IMR-90 (cell line): ENCODE data around the gene USH2A. TPM values are rescaled to one million over a fixed set of nuclear protein-coding genes. Genes with fewer than 3 reads are reported as not detected.

Source experiments
- ATAC-seq: fragments of 200-7000 bp; cut with Tn5 transposase; 2 replicates; pipeline ENCODE4 v1.9.1; 2020; ENCODE audit warnings: low read depth, mild to moderate bottlenecking, moderate library complexity
- BruUV-seq: library from RNA; stranded (reverse); fragments of 400-500 nt; replicated peaks from 2 replicates; lab custom pipeline; 2021; lab: Mats Ljungman, UMichigan
- CTCF ChIA-PET: fragments of 300-600 bp; formaldehyde crosslinking; extraction: SDS; loops from one replicate; lab custom pipeline; 2021; ENCODE audit warnings: antibody characterized with exemption; lab: Yijun Ruan, JAX
- POLR2A ChIA-PET: fragments of 300-600 bp; sonication (Branson Sonifier 250); formaldehyde crosslinking; loops from one replicate; lab custom pipeline; 2022; ENCODE audit warnings: antibody characterized with exemption; ENCODE audit not compliant: unreplicated experiment; lab: Charles Lee
- DNase-seq: peaks from one replicate; pipeline ENCODE4 v3.0.0; 2013
- H2AFZ ChIP-seq: replicated peaks from 2 replicates; pipeline ENCODE3; 2013; ENCODE audit warnings: low read length, mild to moderate bottlenecking; ENCODE audit not compliant: poor library complexity
- H2AK5ac ChIP-seq: 2 replicates; pipeline ENCODE4 v1.6.1; 2013; ENCODE audit warnings: low read depth, low read length, inconsistent platforms
- H2AK9ac ChIP-seq: replicated peaks from 2 replicates; pipeline ENCODE3; 2013; ENCODE audit warnings: mild to moderate bottlenecking, low read depth, low read length, moderate library complexity; ENCODE audit not compliant: poor library complexity
- H2BK120ac ChIP-seq: 2 replicates; pipeline ENCODE4 v1.6.1; 2013; ENCODE audit warnings: low read depth, low read length, inconsistent platforms
- H2BK15ac ChIP-seq: 3 replicates; pipeline ENCODE4 v1.6.1; 2013; ENCODE audit warnings: low read depth, low read length, inconsistent platforms
- H2BK20ac ChIP-seq: 2 replicates; pipeline ENCODE4 v1.6.1; 2013; ENCODE audit warnings: low read depth, mild to moderate bottlenecking, inconsistent platforms, low read length, moderate library complexity
- H2BK5ac ChIP-seq: 2 replicates; pipeline ENCODE4 v1.6.1; 2013; ENCODE audit warnings: mild to moderate bottlenecking, low read depth, low read length, inconsistent platforms; ENCODE audit not compliant: poor library complexity, severe bottlenecking
- H3K14ac ChIP-seq: replicated peaks from 2 replicates; pipeline ENCODE4 v1.6.1; 2013; ENCODE audit warnings: low read depth, low read length, inconsistent platforms
- H3K18ac ChIP-seq: 2 replicates; pipeline ENCODE4 v1.6.1; 2013; ENCODE audit warnings: low read depth, low read length, control low read depth
- H3K23ac ChIP-seq: 2 replicates; pipeline ENCODE4 v1.6.1; 2013; ENCODE audit warnings: low read depth, low read length, inconsistent platforms
- H3K27ac ChIP-seq: 2 replicates; pipeline ENCODE4 v1.5.1; 2013; ENCODE audit warnings: mild to moderate bottlenecking, control low read depth, low read length; ENCODE audit not compliant: insufficient read depth
- H3K27me3 ChIP-seq: 2 replicates; pipeline ENCODE4 v1.6.1; 2013; ENCODE audit warnings: low read length; ENCODE audit not compliant: control insufficient read depth, insufficient read depth
- H3K36me3 ChIP-seq: 2 replicates; pipeline ENCODE4 v1.6.1; 2013; ENCODE audit warnings: low read length, mixed read lengths; ENCODE audit not compliant: control insufficient read depth, insufficient read depth
- H3K4ac ChIP-seq: 2 replicates; pipeline ENCODE4 v1.6.1; 2013; ENCODE audit warnings: low read depth, low read length, inconsistent platforms
- H3K4me1 ChIP-seq: 2 replicates; pipeline ENCODE4 v1.6.1; 2013; ENCODE audit warnings: low read length, mixed read lengths; ENCODE audit not compliant: control insufficient read depth, insufficient read depth
- H3K4me2 ChIP-seq: 2 replicates; pipeline ENCODE4 v1.6.1; 2013; ENCODE audit warnings: low read depth, mild to moderate bottlenecking, control low read depth, low read length, moderate library complexity
- H3K4me3 ChIP-seq: 2 replicates; pipeline ENCODE4 v1.5.1; 2013; ENCODE audit warnings: low read depth, mild to moderate bottlenecking, control low read depth, low read length, moderate library complexity; ENCODE audit not compliant: insufficient read depth
- H3K56ac ChIP-seq: 2 replicates; pipeline ENCODE4 v1.6.1; 2013; ENCODE audit warnings: low read length, inconsistent platforms; ENCODE audit not compliant: insufficient read depth; ENCODE audit errors: extremely low read depth
- H3K79me1 ChIP-seq, 2 experiments: 2 replicates each; pipeline ENCODE4 v1.6.1; 2013; ENCODE audit warnings: low read length in 2 of 2, inconsistent platforms in 1 of 2, low read depth in 1 of 2
- H3K9ac ChIP-seq: 2 replicates; pipeline ENCODE4 v1.6.1; 2013; ENCODE audit warnings: low read depth, low read length, control low read depth
- H3K9me1 ChIP-seq: 2 replicates; pipeline ENCODE4 v1.6.1; 2013; ENCODE audit warnings: low read length, inconsistent platforms; ENCODE audit not compliant: insufficient read depth
- H3K9me3 ChIP-seq: 2 replicates; pipeline ENCODE4 v1.6.1; 2013; ENCODE audit warnings: low read length; ENCODE audit not compliant: control insufficient read depth, insufficient read depth
- H4K20me1 ChIP-seq: 2 replicates; pipeline ENCODE4 v1.6.1; 2013; ENCODE audit warnings: low read length, inconsistent platforms; ENCODE audit not compliant: insufficient read depth
- H4K5ac ChIP-seq: 2 replicates; pipeline ENCODE4 v1.6.1; 2013; ENCODE audit warnings: mild to moderate bottlenecking, low read depth, low read length, control low read depth
- H4K8ac ChIP-seq, 2 experiments: 2 replicates each; pipeline ENCODE4 v1.6.1; 2013; ENCODE audit warnings: low read depth in 2 of 2, low read length in 2 of 2, control low read depth in 1 of 2, inconsistent platforms in 1 of 2
- H4K91ac ChIP-seq: 2 replicates; pipeline ENCODE4 v1.6.1; 2013; ENCODE audit warnings: low read depth, low read length, inconsistent platforms; ENCODE audit not compliant: insufficient read depth
- BHLHE40 ChIP-seq: fragments of 150-350 bp; IDR thresholded peaks from 2 replicates; pipeline ENCODE4 v1.6.1; 2016; ENCODE audit warnings: mild to moderate bottlenecking, low read depth, low read length
- ELK1 ChIP-seq: fragments of 150-350 bp; IDR thresholded peaks from 2 replicates; pipeline ENCODE4 v1.6.1; 2016; ENCODE audit warnings: low read depth, mild to moderate bottlenecking, low read length, moderate library complexity, borderline replicate concordance
- RAD21 ChIP-seq: IDR thresholded peaks from 2 replicates; pipeline ENCODE4 v1.6.1; 2012; ENCODE audit warnings: low read length, improper control_type of control experiment
- RCOR1 ChIP-seq: IDR thresholded peaks from 2 replicates; pipeline ENCODE4 v1.6.1; 2012; ENCODE audit warnings: mild to moderate bottlenecking, low read length, improper control_type of control experiment; ENCODE audit not compliant: insufficient replicate concordance
- WGBS, 2 experiments: methylation state at CpG; one replicate each; pipeline versions ENCODE4 v1.1.5 to v1.1.7; 2013; ENCODE audit warnings: missing lambda C conversion rate in 2 of 2; ENCODE audit not compliant: insufficient read length in 1 of 2; ENCODE audit errors: extremely low coverage in 2 of 2; 5-methylcytosine and 5-hydroxymethylcytosine counted together
- dilution Hi-C: fragments of 300-500 bp; cut with HindIII; formaldehyde crosslinking; loops from one replicate; pipeline ENCODE4 v1.14.3; 2018; ENCODE audit warnings: low sequenced_read_pairs; ENCODE audit not compliant: unreplicated experiment
- in situ Hi-C: fragments of 300-500 bp; cut with MboI; formaldehyde crosslinking; loops from 3 replicates; pipeline ENCODE4 v1.14.3; 2019; ENCODE audit warnings: low sequenced_read_pairs, inconsistent platforms, mixed read lengths
- intact Hi-C: fragments of 100-400 bp; cut with micrococcal nuclease; formaldehyde crosslinking; loops from 2 replicates; pipeline ENCODE4 v1.10.0; 2022
- polyA plus RNA-seq, 3 experiments: library from polyadenylated mRNA; depleted of rRNA; stranded (reverse); fragments of >200 nt; gene quantifications; 2 replicates each; pipeline ENCODE4 v1.2.3, GENCODE V29; 2012; ENCODE audit warnings: low replicate concordance in 1 of 3
- total RNA-seq: library from RNA; depleted of rRNA; stranded (reverse); fragments of >200 nt; gene quantifications from 2 replicates; pipeline ENCODE4 v1.2.3, GENCODE V29; 2012

The USH2A gene
- total and polyA plus RNA-seq, 2 of the 4 experiments (the other 2 are of a cell fraction): under 0.01 to 0.02 TPM

GRCh38 chr1:215780139-215780538 lies 643.1 kb downstream of the USH2A start:
- H3K4me3 ChIP-seq: no peak overlapping the region
- no peak overlapping the region for H3K4ac ChIP-seq
- H3K9me3 ChIP-seq: no peaks in the 10 kb centered on the region
- WGBS, 2 experiments: 23% methylated on average over 1 of the region's 2 CpGs; no CpG with 5 or more reads in 1 of the 2 experiments
- no peak overlapping the region for H3K18ac ChIP-seq
- H2AK5ac ChIP-seq: no peak overlapping the region
- no peak overlapping the region for H3K56ac ChIP-seq
- no peaks in the 10 kb centered on the region for H3K79me1 ChIP-seq
- DNase-seq (no peak), ATAC-seq (no peak)
- in situ Hi-C loops (no loop called here), dilution Hi-C loops (no loop called here), intact Hi-C loops (no loop called here)
- no peak overlapping the region for H3K23ac ChIP-seq
- no peak overlapping the region for H2BK15ac ChIP-seq
- no peaks in the 10 kb centered on the region for H4K20me1 ChIP-seq
- no peak overlapping the region for H3K14ac ChIP-seq
- peaks cover 3% of the 10 kb centered on the region; the same call in 1 of the 2 replicates for H3K4me1 ChIP-seq
- H3K27ac ChIP-seq: no peak overlapping the region
- no peak overlapping the region for H2BK20ac ChIP-seq
- no peak overlapping the region for H2AFZ ChIP-seq
- H3K27me3 ChIP-seq: no peaks in the 10 kb centered on the region
- BruUV-seq: no TSS peak
- H4K5ac ChIP-seq: no peak overlapping the region
- H3K36me3 ChIP-seq: no peaks in the 10 kb centered on the region
- no peak overlapping the region for H3K9ac ChIP-seq
- H2BK120ac ChIP-seq: no peak overlapping the region
- CTCF ChIA-PET: no interaction called here
- POLR2A ChIA-PET: no interaction called here
- H3K4me2 ChIP-seq: no peak overlapping the region
- no peak overlapping the region for H4K91ac ChIP-seq
- no peak overlapping the region for H2AK9ac ChIP-seq
- no peak for TF ChIP-seq RAD21
- no peak for TF ChIP-seq RCOR1
- no peak for TF ChIP-seq BHLHE40
- TF ChIP-seq ELK1: no peak
- H2BK5ac ChIP-seq: no peak overlapping the region
- H3K9me1 ChIP-seq: no peaks in the 10 kb centered on the region
- H4K8ac ChIP-seq: no peak overlapping the region
